Heart left ventricle (tissue), 16 donors: ENCODE results near the gene OCIAD1. TPM values are rescaled to one million over a fixed set of nuclear protein-coding genes. Genes with fewer than 3 reads are reported as not detected.

ENCODE experiments used
- ATAC-seq, 4 donors: fragments of 200-7000 bp; cut with Tn5 transposase; one replicate each; pipeline ENCODE4 v1.9.1; 2020 to 2022; ENCODE audit warnings: moderate library complexity in 4 of 4, mild to moderate bottlenecking in 3 of 4, moderate number of reproducible peaks in 1 of 4
- DNase-seq, 5 donors: peaks; one replicate each; pipeline ENCODE4 v3.0.0-alpha.2; 2020
- H3K27ac ChIP-seq, 12 donors: fragments of 200-600 bp; sonication (generic) in 4 of 12; one replicate each; pipeline versions ENCODE4 v1.5.0 to v1.8.0; 2016 to 2022; ENCODE audit warnings: mild to moderate bottlenecking in 2 of 12
- H3K27me3 ChIP-seq, 9 donors: fragments of 200-600 bp; sonication (generic) in 2 of 9; one replicate each; pipeline versions ENCODE4 v1.5.1 to v1.8.0; 2016 to 2022; ENCODE audit warnings: mild to moderate bottlenecking in 3 of 9
- H3K36me3 ChIP-seq, 9 donors: fragments of 200-600 bp; sonication (generic) in 2 of 9; one replicate each; pipeline versions ENCODE4 v1.5.0 to v1.8.0; 2018 to 2022; ENCODE audit warnings: mild to moderate bottlenecking in 2 of 9
- H3K4me1 ChIP-seq, 12 donors: fragments of 200-600 bp; sonication (generic) in 4 of 12; one replicate each; pipeline versions ENCODE4 v1.5.0 to v1.8.0; 2016 to 2022; ENCODE audit warnings: mild to moderate bottlenecking in 3 of 12
- H3K4me3 ChIP-seq, 12 donors: fragments of 200-600 bp; sonication (generic) in 4 of 12; one replicate each; pipeline versions ENCODE4 v1.5.0 to v1.8.0; 2017 to 2022; ENCODE audit warnings: mild to moderate bottlenecking in 9 of 12, moderate library complexity in 4 of 12
- H3K9me3 ChIP-seq, 12 donors: fragments of 200-600 bp; sonication (generic) in 4 of 12; one replicate each; pipeline versions ENCODE4 v1.5.0 to v1.8.0; 2016 to 2022; ENCODE audit warnings: mild to moderate bottlenecking in 1 of 12
- POLR2A ChIP-seq, 2 donors: fragments of 450-650 bp; IDR thresholded peaks; one replicate each; pipeline ENCODE4 v1.6.1; 2017; ENCODE audit warnings: antibody characterized with exemption in 2 of 2, mild to moderate bottlenecking in 2 of 2, moderate library complexity in 2 of 2
- WGBS, 4 donors: extraction: QIAGEN DNeasy Blood & Tissue Kit in 2 of 4; methylation state at CpG; one replicate each; pipeline versions ENCODE4 v1.1.5 to v1.1.7; 2013 to 2018; 5-methylcytosine and 5-hydroxymethylcytosine counted together
- intact Hi-C, 10 donors: fragments of 100-400 bp; cut with DNase I; formaldehyde crosslinking; loops; one replicate each; pipeline versions ENCODE4 v1.11.1 to v1.14.2; 2022
- polyA plus RNA-seq, 2 donors: library from polyadenylated mRNA; stranded (reverse); fragments of 200-250 nt; gene quantifications; one replicate each; pipeline ENCODE4 v1.2.3, GENCODE V29; 2013
- total RNA-seq, 9 donors: library from RNA; depleted of rRNA in 2 of 9; stranded (reverse); fragments of >200 nt in 2 of 9; fragmentation: NEBNext Ultra II Directional in 3 of 9; extraction: Animal tissue kit (Norgen Biotek cat#: 25700) in 3 of 9; gene quantifications; one replicate each; pipeline versions ENCODE4 v1.1.0 to v1.2.4, GENCODE V29; 2016 to 2023
- TF ChIP-seq, protein P1 (sequence below), 12 donors: fragments of 200-600 bp; sonication (generic) in 4 of 12; IDR thresholded peaks; one replicate each; pipeline versions ENCODE4 v1.5.0 to v1.8.0; 2018 to 2022; ENCODE audit warnings: antibody characterized with exemption in 12 of 12, mild to moderate bottlenecking in 5 of 12
- donor health status: ischemic (EF 13 %, LVEDD 7.1; RV severe dilation, severe dysfunction).
- donor health status: healthy with polysubstance abuse.
- donor health status: DM: no; HTN: yes; CAD: no.
- donor health status: DM: no; HTN: no; CAD: no.
- donor health status: ischemic (EF 25% LVEDD 6.9; RV normal size, moderate dysfunction).
- donor health status: ischemic (EF 25% LVEDD 5.7; RV mildly dilated, moderate dysfunction).
- donor health status: healthy.
- donor health status: DM: yes; HTN: yes; CAD: no.
- donor health status: ischemic (EF 35%, LVEDD 5.7; RV mildly dilated, moderate dysfunction).
- donor health status: nonischemic (EF 11% LVEDD 7.7; RV severe dilation, severe dysfunction).
- donor health status: DM: yes; HTN: yes; CAD: no.
- donor health status: PGD.
- donor health status: ischemic (EF 29% LVEDD 5.4; RV normal size, mild dysfunction).
- donor health status: nonischemic (EF 23%, LVEDD 6.1; RV moderate dilation, normal function).

The OCIAD1 gene
- total and polyA plus RNA-seq, 11 donors: 102 to 175 (median 133) TPM

DNA sequence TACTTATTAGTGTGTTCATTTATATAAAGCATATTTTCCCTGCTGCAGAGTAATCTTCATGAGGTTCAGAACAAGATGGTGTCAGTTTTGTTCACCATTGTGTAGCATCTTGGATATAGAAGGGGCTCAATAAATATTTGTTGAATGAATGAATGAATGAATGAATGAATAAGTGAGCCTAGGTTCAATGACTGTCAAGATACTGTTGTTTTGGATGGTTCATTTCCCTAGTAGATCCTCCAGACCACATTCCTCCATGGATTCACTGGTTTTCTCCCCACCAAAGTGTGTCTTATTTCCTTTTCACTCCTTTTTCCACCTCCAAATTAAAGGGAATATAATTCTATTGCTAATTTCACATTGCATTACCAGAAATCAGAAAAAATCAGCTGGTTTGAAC, 77.8 kb downstream of the OCIAD1 start:
- no peak overlapping the region for H3K4me3 ChIP-seq
- intact Hi-C loops: loop anchor here in 2 of 10 donors (5.0 to 10.0 kb wide), 3 partner anchors 46 to 131 kb away; partner anchors contain the start of gene FRYL (in 1 of the 2)
- DNase-seq: no peak

DNA sequence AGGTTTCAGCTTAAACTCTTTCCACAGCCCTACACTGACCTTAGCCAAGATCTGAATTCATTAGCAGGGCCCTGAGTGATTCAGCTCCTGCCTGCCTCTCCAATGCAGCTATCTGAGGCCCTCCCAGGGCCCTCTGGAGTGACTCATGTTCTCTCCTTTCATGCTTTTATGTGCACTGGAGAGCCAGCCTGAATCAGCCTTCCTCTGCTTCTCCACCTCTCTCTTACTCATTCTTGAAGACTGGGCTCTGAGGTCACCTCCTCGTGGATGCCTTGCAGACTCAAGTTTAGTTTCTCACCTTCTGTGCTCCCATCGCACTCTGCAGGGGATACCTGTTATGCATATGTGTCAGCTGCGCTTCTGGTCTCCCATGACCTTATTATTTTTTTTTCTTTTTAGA, 78.8 kb downstream of the OCIAD1 start:
- H3K27ac ChIP-seq: no peak overlapping the region
- intact Hi-C loops: loop anchor here in 2 of 10 donors (5.0 to 10.0 kb wide), 3 partner anchors 45 to 132 kb away; partner anchors contain the start of gene FRYL (in 1 of the 2)
- DNase-seq: peak in 1 of 5 donors; percentile 37
- no peaks in the 10 kb centered on the region for H3K27me3 ChIP-seq
- no peaks in the 10 kb centered on the region for H3K36me3 ChIP-seq
- WGBS, 4 donors: 79 to 84% (median 82%) methylated on average over 3 of the region's 3 CpGs
- no peak for TF ChIP-seq POLR2A (IDR thresholded peaks at IDR 0.05)
- TF ChIP-seq, protein P1, sequence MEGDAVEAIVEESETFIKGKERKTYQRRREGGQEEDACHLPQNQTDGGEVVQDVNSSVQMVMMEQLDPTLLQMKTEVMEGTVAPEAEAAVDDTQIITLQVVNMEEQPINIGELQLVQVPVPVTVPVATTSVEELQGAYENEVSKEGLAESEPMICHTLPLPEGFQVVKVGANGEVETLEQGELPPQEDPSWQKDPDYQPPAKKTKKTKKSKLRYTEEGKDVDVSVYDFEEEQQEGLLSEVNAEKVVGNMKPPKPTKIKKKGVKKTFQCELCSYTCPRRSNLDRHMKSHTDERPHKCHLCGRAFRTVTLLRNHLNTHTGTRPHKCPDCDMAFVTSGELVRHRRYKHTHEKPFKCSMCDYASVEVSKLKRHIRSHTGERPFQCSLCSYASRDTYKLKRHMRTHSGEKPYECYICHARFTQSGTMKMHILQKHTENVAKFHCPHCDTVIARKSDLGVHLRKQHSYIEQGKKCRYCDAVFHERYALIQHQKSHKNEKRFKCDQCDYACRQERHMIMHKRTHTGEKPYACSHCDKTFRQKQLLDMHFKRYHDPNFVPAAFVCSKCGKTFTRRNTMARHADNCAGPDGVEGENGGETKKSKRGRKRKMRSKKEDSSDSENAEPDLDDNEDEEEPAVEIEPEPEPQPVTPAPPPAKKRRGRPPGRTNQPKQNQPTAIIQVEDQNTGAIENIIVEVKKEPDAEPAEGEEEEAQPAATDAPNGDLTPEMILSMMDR (IDR thresholded peaks at IDR 0.05): no peak
- no peaks in the 10 kb centered on the region for H3K9me3 ChIP-seq
- H3K4me3 ChIP-seq: no peak overlapping the region
- peak in 2 of 4 donors; percentile 48 to 71 for ATAC-seq
- peaks cover 0 to 18% (median 4%) of the 10 kb centered on the region in 12 donors for H3K4me1 ChIP-seq

More for the DNA sequence above, 77.8 kb downstream of the OCIAD1 start:
- Histone ChIP-seq H3K4me1 (peaks cover 0 to 18% (median 4%) of the 10 kb centered on the region in 12 donors), H3K9me3 (no peaks in the 10 kb centered on the region), H3K36me3 (peaks cover 0 to 7% (median 0%) of the 10 kb centered on the region in 9 donors), H3K27ac (no peak overlapping the region), H3K27me3 (no peaks in the 10 kb centered on the region)
- TF ChIP-seq POLR2A (IDR thresholded peaks at IDR 0.05): no peak
- TF ChIP-seq, protein P1 (IDR thresholded peaks at IDR 0.05): no peak
- ATAC-seq: no peak

GRCh38 chr4:48910511-48910910, 79.6 kb downstream of the OCIAD1 start:
- Histone ChIP-seq H3K27ac (no peak overlapping the region), H3K4me3 (no peak overlapping the region), H3K4me1 (peaks cover 0 to 16% (median 4%) of the 10 kb centered on the region in 12 donors), H3K36me3 (no peaks in the 10 kb centered on the region), H3K27me3 (no peaks in the 10 kb centered on the region), H3K9me3 (no peaks in the 10 kb centered on the region)
- intact Hi-C loops: no loop called here
- TF ChIP-seq, protein P1 (IDR thresholded peaks at IDR 0.05): no peak
- no peak for TF ChIP-seq POLR2A (IDR thresholded peaks at IDR 0.05)
- ATAC-seq (no peak), DNase-seq (no peak)

Other genes starting within 250 kb of the OCIAD1 start
- gene FRYL, start 50.8 kb upstream of the OCIAD1 start, total RNA-seq: 10 to 100 TPM; 27.0 to 61.3 (median 36.3) TPM
- gene FRYL, start 50.8 kb upstream of the OCIAD1 start, polyA plus RNA-seq: 10 to 100 TPM; 12.3 to 18.7 TPM
- gene OCIAD2, start 75.7 kb downstream of the OCIAD1 start, total RNA-seq: 10 to 100 TPM; 14.4 to 47.9 (median 22.7) TPM
- gene OCIAD2, start 75.7 kb downstream of the OCIAD1 start, polyA plus RNA-seq: 10 to 100 TPM; 20.8 to 27.2 TPM
- gene CWH43, start 155.2 kb downstream of the OCIAD1 start, total RNA-seq: not detected
- gene CWH43, start 155.2 kb downstream of the OCIAD1 start, polyA plus RNA-seq: not detected